NCI-H1694 (cell line): ENCODE measurements around the gene XPR1.
A peak's percentile ranks its signal among the peaks of the same experiment; 100 is the strongest.

ENCODE experiments used
- DNase-seq: peaks from one replicate; lab custom pipeline; 2025; lab: John Stamatoyannopoulos, UW

The XPR1 gene

GRCh38 chr1:180615493-180616290 lies 16.1 kb upstream of the XPR1 start:
- no peak for DNase-seq

- no peak for DNase-seq
Observed at GRCh38 chr1:180616439-180616838, 15.4 kb upstream of the XPR1 start.

- no peak for DNase-seq
Observed at GRCh38 chr1:180617774-180618395, 13.9 kb upstream of the XPR1 start.

- no peak for DNase-seq
Observed at GRCh38 chr1:180620581-180620980, 11.2 kb upstream of the XPR1 start.

GRCh38 chr1:180622658-180623508 lies 8.9 kb upstream of the XPR1 start:
- DNase-seq, result no peak

GRCh38 chr1:180623579-180624347 lies 8.1 kb upstream of the XPR1 start:
- DNase-seq, result no peak

GRCh38 chr1:180626711-180627110 lies 5.1 kb upstream of the XPR1 start:
- DNase-seq, result no peak

GRCh38 chr1:180627411-180627810 lies 4.4 kb upstream of the XPR1 start:
- DNase-seq, result no peak

- no peak for DNase-seq
Observed at GRCh38 chr1:180628646-180629045, 3.2 kb upstream of the XPR1 start.

GRCh38 chr1:180630408-180631193 lies 1.2 kb upstream of the XPR1 start:
- DNase-seq, result no peak

- no peak for DNase-seq
Observed at GRCh38 chr1:180631194-180631765, 542 bp upstream of the XPR1 start.

GRCh38 chr1:180632326-180633056 lies 669 bp downstream of the XPR1 start:
- peak; percentile 16 for DNase-seq

GRCh38 chr1:180633057-180634056 lies 1.5 kb downstream of the XPR1 start:
- peak; percentile 46 for DNase-seq

- DNase-seq, result no peak
Observed at GRCh38 chr1:180636138-180636537, 4.3 kb downstream of the XPR1 start.

- no peak for DNase-seq
Observed at GRCh38 chr1:180639871-180640270, 8.0 kb downstream of the XPR1 start.

- no peak for DNase-seq
Observed at GRCh38 chr1:180640531-180640949, 8.7 kb downstream of the XPR1 start.

- DNase-seq, result no peak
Observed at GRCh38 chr1:180641662-180642061, 9.8 kb downstream of the XPR1 start.

GRCh38 chr1:180642781-180643180 lies 11.0 kb downstream of the XPR1 start:
- DNase-seq, result no peak

GRCh38 chr1:180643693-180644092 lies 11.9 kb downstream of the XPR1 start:
- DNase-seq, result peak; percentile 36
